ENCODE measurements around the gene OTOR.

Gene OTOR

GRCh38 chr20:16709017-16709416 is 39.1 kb upstream of the OTOR start:
- Mint-ChIP-seq H3K36me3 (ENCODE audit: low read depth) (peaks cover 12% of the 10 kb centered on the region), H3K9me3 (peaks cover 37% of the 10 kb centered on the region), H3K27me3 (ENCODE audit: low read depth, poor library complexity) (peaks cover 3% of the 10 kb centered on the region), H3K4me3 (no peak overlapping the region), H3K27ac (no peak overlapping the region), H3K4me1 (peaks cover 8% of the 10 kb centered on the region)
- TF ChIP-seq CTCF (IDR thresholded peaks at IDR 0.05), result no peak
- DNase-seq, result no peak

- H3K9me3 Mint-ChIP-seq, result peaks cover 26% of the 10 kb centered on the region
- peaks cover 3% of the 10 kb centered on the region for H3K27me3 Mint-ChIP-seq (ENCODE audit: low read depth, poor library complexity)
- peaks cover 8% of the 10 kb centered on the region for H3K4me1 Mint-ChIP-seq
- H3K36me3 Mint-ChIP-seq (ENCODE audit: low read depth), result peaks cover 8% of the 10 kb centered on the region
- H3K4me3 Mint-ChIP-seq, result no peak overlapping the region
- H3K27ac Mint-ChIP-seq, result no peak overlapping the region
- DNase-seq, result no peak
- TF ChIP-seq CTCF (IDR thresholded peaks at IDR 0.05), result no peak
These were observed 37.4 kb upstream of the OTOR start for GRCh38 chr20:16710781-16711180.

- no peak overlapping the region for H3K27ac Mint-ChIP-seq
- no peak for TF ChIP-seq CTCF (IDR thresholded peaks at IDR 0.05)
- H3K36me3 Mint-ChIP-seq (ENCODE audit: low read depth), result peaks cover 3% of the 10 kb centered on the region
- peaks cover 16% of the 10 kb centered on the region for H3K9me3 Mint-ChIP-seq
- H3K4me1 Mint-ChIP-seq, result peaks cover 8% of the 10 kb centered on the region
- H3K4me3 Mint-ChIP-seq, result no peak overlapping the region
- DNase-seq, result no peak
- peaks cover 6% of the 10 kb centered on the region for H3K27me3 Mint-ChIP-seq (ENCODE audit: low read depth, poor library complexity)
These were observed 36.4 kb upstream of the OTOR start for GRCh38 chr20:16711661-16712258.

- no peaks in the 10 kb centered on the region for H3K36me3 Mint-ChIP-seq (ENCODE audit: low read depth)
- H3K27me3 Mint-ChIP-seq (ENCODE audit: low read depth, poor library complexity), result peaks cover 6% of the 10 kb centered on the region
- no peak for TF ChIP-seq CTCF (IDR thresholded peaks at IDR 0.05)
- no peak for DNase-seq
- H3K4me3 Mint-ChIP-seq, result no peak overlapping the region
- peaks cover 8% of the 10 kb centered on the region for H3K4me1 Mint-ChIP-seq
- H3K9me3 Mint-ChIP-seq, result peaks cover 10% of the 10 kb centered on the region
- H3K27ac Mint-ChIP-seq, result no peak overlapping the region
These were observed 35.6 kb upstream of the OTOR start for GRCh38 chr20:16712511-16712947.

- H3K4me1 Mint-ChIP-seq, result peaks cover 8% of the 10 kb centered on the region
- no peak overlapping the region for H3K4me3 Mint-ChIP-seq
- H3K9me3 Mint-ChIP-seq, result peaks cover 5% of the 10 kb centered on the region
- H3K27me3 Mint-ChIP-seq (ENCODE audit: low read depth, poor library complexity), result peaks cover 6% of the 10 kb centered on the region
- no peak for DNase-seq
- H3K27ac Mint-ChIP-seq, result no peak overlapping the region
- no peak for TF ChIP-seq CTCF (IDR thresholded peaks at IDR 0.05)
- no peaks in the 10 kb centered on the region for H3K36me3 Mint-ChIP-seq (ENCODE audit: low read depth)
These were observed 35.1 kb upstream of the OTOR start for GRCh38 chr20:16713066-16713465.

GRCh38 chr20:16714242-16714641 is 33.9 kb upstream of the OTOR start:
- no peak overlapping the region for H3K4me3 Mint-ChIP-seq
- H3K4me1 Mint-ChIP-seq, result peaks cover 8% of the 10 kb centered on the region

More at GRCh38 chr20:16714242-16714641, 33.9 kb upstream of the OTOR start:
- no peak for DNase-seq
- H3K9me3 Mint-ChIP-seq, result no peaks in the 10 kb centered on the region
- peaks cover 3% of the 10 kb centered on the region for H3K27me3 Mint-ChIP-seq (ENCODE audit: low read depth, poor library complexity)
- no peak overlapping the region for H3K27ac Mint-ChIP-seq
- no peak for TF ChIP-seq CTCF (IDR thresholded peaks at IDR 0.05)
- H3K36me3 Mint-ChIP-seq (ENCODE audit: low read depth), result no peaks in the 10 kb centered on the region
